SK-N-MC (cell line): Measurements from ENCODE around the gene TPRA1.

Source experiments
- EZH2 ChIP-seq: fragments of 200-600 bp; sonication (generic); IDR thresholded peaks from one replicate; pipeline ENCODE4 v1.6.1; 2017; ENCODE audit warnings: antibody characterized with exemption
- POLR2AphosphoS5 ChIP-seq: IDR thresholded peaks from 2 replicates; pipeline ENCODE4 v1.6.1; 2012; ENCODE audit warnings: mild to moderate bottlenecking, low read depth, low read length, borderline replicate concordance

DNA sequence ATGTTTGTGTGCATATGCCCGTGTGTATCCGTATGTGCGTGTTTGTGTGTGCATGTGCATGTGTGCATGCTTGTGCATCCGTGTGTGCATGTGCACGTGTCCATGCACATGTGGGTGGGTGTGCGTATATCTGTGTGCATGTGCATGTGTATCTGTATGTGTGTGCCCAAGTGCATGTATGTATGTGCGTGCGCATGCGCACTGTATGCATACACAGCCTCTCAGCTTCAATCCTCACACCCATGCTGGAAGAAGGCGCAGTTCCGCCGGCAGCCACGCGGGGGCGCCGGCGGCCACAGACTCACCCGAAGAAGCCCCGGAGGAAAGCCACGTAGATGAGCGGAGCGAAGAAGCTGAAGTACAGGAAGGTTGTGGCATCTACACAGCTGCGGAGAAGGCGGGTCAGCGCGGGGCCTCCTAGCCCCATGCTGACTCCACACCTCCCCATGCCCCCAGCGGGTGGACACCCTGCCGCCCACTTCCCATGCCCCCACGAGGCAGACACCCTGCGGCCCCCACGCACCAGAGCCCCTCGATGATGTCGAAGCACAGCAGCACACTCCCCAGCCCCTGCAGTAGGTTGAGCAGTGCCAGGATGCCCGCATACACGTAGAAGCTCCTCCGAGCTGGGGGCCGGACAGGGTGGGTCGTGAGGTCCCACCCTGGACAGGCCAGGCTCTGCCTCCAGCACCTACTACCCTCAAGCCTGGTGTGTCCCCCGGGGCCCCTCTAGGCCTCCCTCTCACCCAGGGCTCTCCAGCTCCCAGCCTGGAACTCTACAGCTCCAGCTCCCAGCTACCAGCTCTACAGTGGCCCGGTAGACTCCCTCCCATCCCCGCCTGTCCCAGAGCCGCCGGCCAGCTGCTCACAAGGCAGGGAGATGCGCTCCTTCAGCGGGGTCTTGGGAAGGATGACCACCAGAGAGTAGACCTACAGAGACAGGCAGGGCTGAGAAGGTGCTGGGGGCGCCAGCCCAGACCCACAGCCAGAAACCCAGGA lies 15.4 kb downstream of the TPRA1 start:
- TF ChIP-seq POLR2AphosphoS5 (no peak), EZH2 (no peak)
